ACC112 (cell line): Measurements from ENCODE around the gene MACROD2.
"Not testable (repeated sequence)": the region's sequence is repeated elsewhere in the genome, so short reads cannot be mapped to it uniquely, and the experiment has no call there.

Source experiments
- H2AFZ ChIP-seq: fragments of 200-600 bp; sonication (generic); one replicate; pipeline ENCODE4 v1.6.0; 2017; ENCODE audit warnings: antibody characterized with exemption, low read length; ENCODE audit not compliant: unreplicated experiment
- H3K27ac ChIP-seq: fragments of 200-600 bp; sonication (generic); 2 replicates; pipeline ENCODE4 v1.5.1; 2014; ENCODE audit warnings: low read depth, mild to moderate bottlenecking, antibody characterized with exemption, low read length, moderate library complexity
- H3K27me3 ChIP-seq: fragments of 200-600 bp; sonication (generic); 2 replicates; pipeline ENCODE4 v1.6.1; 2014; ENCODE audit warnings: mild to moderate bottlenecking, antibody characterized with exemption, low read length, moderate library complexity, mixed read lengths; ENCODE audit not compliant: insufficient read depth
- H3K36me3 ChIP-seq: fragments of 200-600 bp; sonication (generic); 2 replicates; pipeline ENCODE4 v1.6.1; 2016; ENCODE audit warnings: mild to moderate bottlenecking, antibody characterized with exemption, low read length, moderate library complexity, mixed read lengths; ENCODE audit not compliant: insufficient read depth
- H3K4me1 ChIP-seq: fragments of 200-600 bp; sonication (generic); one replicate; pipeline ENCODE4 v1.6.1; 2016; ENCODE audit warnings: low read length, mixed read lengths; ENCODE audit not compliant: insufficient read depth, unreplicated experiment, control insufficient read depth
- H3K4me3 ChIP-seq: fragments of 200-600 bp; sonication (generic); 2 replicates; pipeline ENCODE4 v1.5.1; 2014; ENCODE audit warnings: mild to moderate bottlenecking, low read depth, low read length
- H3K79me2 ChIP-seq: fragments of 200-600 bp; sonication (generic); one replicate; pipeline ENCODE4 v1.6.0; 2016; ENCODE audit warnings: low read length; ENCODE audit not compliant: control insufficient read depth, unreplicated experiment, insufficient read depth

The MACROD2 gene

GRCh38 chr20:14914633-14915032, 919.3 kb downstream of the MACROD2 start:
- Histone ChIP-seq H3K36me3 (no peaks in the 10 kb centered on the region), H3K27ac (no peak overlapping the region), H3K27me3 (peaks cover 7% of the 10 kb centered on the region; the same call in 1 of the 2 replicates), H2AFZ (no peak overlapping the region), H3K4me3 (no peak overlapping the region), H3K4me1 (no peaks in the 10 kb centered on the region), H3K79me2 (no peaks in the 10 kb centered on the region)

GRCh38 chr20:14915356-14915755, 920.0 kb downstream of the MACROD2 start:
- no peaks in the 10 kb centered on the region for H3K4me1 ChIP-seq
- no peak overlapping the region for H3K4me3 ChIP-seq
- H3K79me2 ChIP-seq: no peaks in the 10 kb centered on the region
- no peak overlapping the region for H3K27ac ChIP-seq
- H3K27me3 ChIP-seq: peaks cover 7% of the 10 kb centered on the region; the same call in 1 of the 2 replicates
- no peak overlapping the region for H2AFZ ChIP-seq
- H3K36me3 ChIP-seq: no peaks in the 10 kb centered on the region

- no peak overlapping the region for H3K27ac ChIP-seq
- H3K4me1 ChIP-seq: no peaks in the 10 kb centered on the region
- no peak overlapping the region for H2AFZ ChIP-seq
- no peaks in the 10 kb centered on the region for H3K36me3 ChIP-seq
- peaks cover 7% of the 10 kb centered on the region; the same call in 1 of the 2 replicates for H3K27me3 ChIP-seq
- no peaks in the 10 kb centered on the region for H3K79me2 ChIP-seq
- no peak overlapping the region for H3K4me3 ChIP-seq
Observed at GRCh38 chr20:14916360-14916920, 921.1 kb downstream of the MACROD2 start.

- no peaks in the 10 kb centered on the region for H3K36me3 ChIP-seq
- no peaks in the 10 kb centered on the region for H3K79me2 ChIP-seq
- H3K27ac ChIP-seq: no peak overlapping the region
- no peak overlapping the region for H3K4me3 ChIP-seq
- peaks cover 7% of the 10 kb centered on the region; the same call in 1 of the 2 replicates for H3K27me3 ChIP-seq
- H2AFZ ChIP-seq: no peak overlapping the region
- no peaks in the 10 kb centered on the region for H3K4me1 ChIP-seq
Observed at GRCh38 chr20:14918281-14918680, 923.0 kb downstream of the MACROD2 start.

GRCh38 chr20:14918976-14919375, 923.7 kb downstream of the MACROD2 start:
- peaks cover 7% of the 10 kb centered on the region; the same call in 1 of the 2 replicates for H3K27me3 ChIP-seq
- H3K36me3 ChIP-seq: no peaks in the 10 kb centered on the region
- no peak overlapping the region for H2AFZ ChIP-seq
- no peaks in the 10 kb centered on the region for H3K4me1 ChIP-seq
- no peak overlapping the region for H3K27ac ChIP-seq
- H3K4me3 ChIP-seq: no peak overlapping the region
- H3K79me2 ChIP-seq: no peaks in the 10 kb centered on the region

- Histone ChIP-seq H3K4me1 (no peaks in the 10 kb centered on the region), H3K4me3 (no peak overlapping the region), H3K27ac (no peak overlapping the region), H3K36me3 (no peaks in the 10 kb centered on the region), H3K79me2 (no peaks in the 10 kb centered on the region), H3K27me3 (peaks cover 7% of the 10 kb centered on the region; the same call in 1 of the 2 replicates), H2AFZ (no peak overlapping the region)
Observed at GRCh38 chr20:14919501-14920081, 924.3 kb downstream of the MACROD2 start.

GRCh38 chr20:14921513-14921912, 926.2 kb downstream of the MACROD2 start:
- H3K27me3 ChIP-seq: no peaks in the 10 kb centered on the region
- H3K4me1 ChIP-seq: peaks cover 8% of the 10 kb centered on the region
- H3K36me3 ChIP-seq: no peaks in the 10 kb centered on the region
- H3K79me2 ChIP-seq: no peaks in the 10 kb centered on the region
- H2AFZ ChIP-seq: no peak overlapping the region
- H3K27ac ChIP-seq: no peak overlapping the region
- H3K4me3 ChIP-seq: no peak overlapping the region

- no peaks in the 10 kb centered on the region for H3K79me2 ChIP-seq
- H3K4me1 ChIP-seq: peaks cover 8% of the 10 kb centered on the region
- H3K36me3 ChIP-seq: no peaks in the 10 kb centered on the region
- H3K27ac ChIP-seq: no peak overlapping the region
- no peak overlapping the region for H2AFZ ChIP-seq
- H3K27me3 ChIP-seq: no peaks in the 10 kb centered on the region
- H3K4me3 ChIP-seq: no peak overlapping the region
Observed at GRCh38 chr20:14922503-14923267, 927.4 kb downstream of the MACROD2 start.

GRCh38 chr20:14924433-14924832, 929.1 kb downstream of the MACROD2 start:
- no peaks in the 10 kb centered on the region for H3K36me3 ChIP-seq
- H3K27me3 ChIP-seq: no peaks in the 10 kb centered on the region
- H3K4me3 ChIP-seq: no peak overlapping the region
- no peak overlapping the region for H3K27ac ChIP-seq
- H3K79me2 ChIP-seq: no peaks in the 10 kb centered on the region
- H3K4me1 ChIP-seq: peaks cover 8% of the 10 kb centered on the region
- no peak overlapping the region for H2AFZ ChIP-seq

GRCh38 chr20:14925300-14925699, 930.0 kb downstream of the MACROD2 start:
- Histone ChIP-seq H3K27me3 (no peaks in the 10 kb centered on the region), H3K27ac (no peak overlapping the region), H2AFZ (no peak overlapping the region), H3K36me3 (no peaks in the 10 kb centered on the region), H3K4me1 (peaks cover 8% of the 10 kb centered on the region), H3K4me3 (no peak overlapping the region), H3K79me2 (no peaks in the 10 kb centered on the region)

- not testable (repeated sequence) for H2AFZ ChIP-seq, H3K27ac ChIP-seq, H3K4me3 ChIP-seq, H3K36me3 ChIP-seq, H3K4me1 ChIP-seq, H3K27me3 ChIP-seq, H3K79me2 ChIP-seq
Observed at GRCh38 chr20:14926436-14926835, 931.1 kb downstream of the MACROD2 start.
